HG03060 (cell line): Measurements from ENCODE around the gene AKAP13.
"Not testable (repeated sequence)": the region's sequence is repeated elsewhere in the genome, so short reads cannot be mapped to it uniquely, and the experiment has no call there.

Experiments
- ATAC-seq: cut with Tn5 transposase; IDR thresholded peaks from one replicate; pipeline ENCODE4 v1.9.1; 2021; ENCODE audit warnings: low read depth, moderate number of reproducible peaks; ENCODE audit not compliant: unreplicated experiment

The AKAP13 gene

DNA sequence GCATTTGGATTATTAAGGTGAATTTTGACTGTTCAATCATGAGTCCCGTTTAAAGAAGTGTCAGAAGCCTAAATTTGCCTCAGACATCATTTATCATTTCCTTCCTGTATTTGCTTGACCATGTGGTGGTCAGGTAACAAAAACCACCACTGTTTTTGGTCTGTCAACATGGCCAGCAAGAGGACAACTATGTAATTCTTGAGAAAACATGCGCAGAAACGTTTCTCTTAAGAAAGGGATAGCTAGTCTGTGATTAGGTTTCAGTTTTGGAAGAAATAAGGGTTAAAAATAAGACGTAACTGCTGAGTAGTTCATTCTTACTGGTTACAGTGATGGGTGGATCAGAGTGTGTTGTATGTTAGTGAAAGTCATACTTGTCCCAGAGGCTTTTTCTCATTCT lies 204.5 kb downstream of the AKAP13 start:
- ATAC-seq, result no peak

DNA sequence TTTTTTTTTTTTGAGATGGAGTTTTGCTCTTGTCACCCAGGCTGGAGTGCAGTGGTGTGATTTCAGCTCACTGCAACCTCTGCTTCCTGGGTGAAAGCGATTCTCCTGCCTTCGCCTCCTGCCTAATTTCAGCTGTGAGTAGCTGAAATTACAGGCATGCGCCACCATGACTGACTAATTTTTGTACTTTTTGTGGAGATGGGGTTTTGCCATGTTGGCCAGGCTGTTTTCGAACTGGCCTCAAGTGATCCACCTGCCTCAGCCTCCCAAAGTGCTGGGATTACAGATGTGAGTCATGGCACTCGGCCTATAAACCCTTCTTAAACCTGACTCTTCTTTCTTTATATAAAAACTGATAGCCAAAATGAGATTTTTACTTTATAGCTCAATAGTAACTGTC lies 205.8 kb downstream of the AKAP13 start:
- ATAC-seq, result not testable (repeated sequence)

DNA sequence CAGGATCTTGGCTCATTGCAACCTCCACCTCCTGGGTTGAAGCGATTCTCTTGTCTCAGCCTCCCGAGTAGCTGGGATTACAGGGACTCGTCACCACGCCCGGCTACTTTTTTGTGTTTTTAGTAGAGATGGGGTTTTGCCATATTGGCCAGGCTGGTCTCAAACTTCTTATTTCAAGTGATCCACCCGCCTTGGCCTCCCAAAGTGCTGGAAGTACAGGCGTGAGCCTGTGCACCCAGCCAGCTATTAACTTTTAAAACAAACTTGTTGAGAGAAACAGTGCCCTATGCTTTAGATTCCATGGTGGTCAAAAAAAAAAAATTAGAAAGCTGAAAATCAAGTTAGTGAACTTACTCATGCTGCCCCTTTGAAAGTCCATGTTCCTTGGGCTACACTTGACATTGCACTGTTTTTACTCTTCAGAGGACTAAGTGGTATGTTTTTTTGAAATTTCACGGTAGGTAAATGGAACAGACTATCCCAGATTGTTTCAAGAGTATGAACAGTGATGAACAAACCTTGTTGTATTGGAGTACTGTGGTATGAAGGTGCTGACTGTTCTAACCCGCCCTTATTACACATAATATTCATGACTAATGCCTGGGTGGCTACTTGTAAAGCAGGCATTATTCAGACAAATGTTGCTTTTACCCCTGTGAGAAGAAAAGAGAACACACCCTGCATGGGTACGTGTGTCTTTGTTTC lies 207.5 kb downstream of the AKAP13 start:
- no peak for ATAC-seq

DNA sequence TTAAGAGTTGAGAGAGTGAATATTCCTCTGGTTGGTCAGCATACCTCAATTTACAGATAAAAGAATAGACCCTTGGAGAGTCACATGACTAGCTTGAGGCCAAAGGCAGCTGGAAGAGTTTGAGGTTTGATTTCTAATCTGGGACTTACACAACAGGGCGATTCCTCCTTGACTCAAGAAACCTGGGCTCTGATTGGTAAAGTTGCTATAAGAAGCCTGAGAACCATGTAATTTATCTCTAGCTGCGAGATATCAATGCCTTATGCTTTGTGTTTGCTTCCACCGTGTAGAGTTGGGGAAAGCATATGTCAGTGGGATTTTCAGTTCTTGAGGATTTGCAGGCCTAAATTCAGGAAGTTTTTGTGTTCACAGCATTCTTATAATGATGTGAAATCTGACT lies 208.3 kb downstream of the AKAP13 start:
- ATAC-seq, result no peak

DNA sequence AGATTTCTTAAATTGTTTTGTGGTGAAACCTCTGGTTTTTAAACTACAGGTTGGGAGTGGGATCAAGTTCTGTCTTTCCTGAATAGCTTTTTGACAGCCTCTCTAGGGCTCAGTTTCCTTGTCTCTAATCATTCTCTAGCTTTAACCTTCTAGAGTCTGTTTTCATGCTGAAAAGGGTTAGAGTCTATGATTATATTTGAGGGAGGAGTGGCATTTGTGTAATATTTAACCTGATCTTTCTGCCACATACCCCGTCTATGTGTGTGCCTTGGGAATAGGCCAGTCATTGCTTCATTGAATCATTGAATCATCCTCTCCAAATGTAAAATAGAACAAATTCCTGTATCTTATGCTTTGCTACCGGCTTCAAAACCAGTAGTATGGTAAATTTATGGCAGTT lies 209.4 kb downstream of the AKAP13 start:
- no peak for ATAC-seq

DNA sequence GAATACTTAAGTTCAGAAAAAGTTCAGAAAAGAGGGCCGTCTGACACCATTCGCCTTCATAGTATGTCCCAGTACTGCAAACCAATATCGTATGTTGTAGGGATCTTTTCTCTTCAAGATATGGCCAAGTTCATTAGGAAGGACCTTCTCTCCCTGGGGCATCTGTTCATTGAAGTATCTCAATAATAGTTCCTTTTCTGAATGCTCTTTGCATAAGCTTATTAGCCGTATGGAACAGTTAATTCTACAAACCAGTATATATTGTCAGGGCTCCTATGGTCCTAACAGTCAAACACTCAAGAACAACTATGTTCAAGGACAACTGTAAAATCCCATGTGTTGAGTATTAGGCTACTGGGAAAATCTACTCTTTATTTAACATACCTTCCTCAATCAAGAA lies 211.2 kb downstream of the AKAP13 start:
- no peak for ATAC-seq

DNA sequence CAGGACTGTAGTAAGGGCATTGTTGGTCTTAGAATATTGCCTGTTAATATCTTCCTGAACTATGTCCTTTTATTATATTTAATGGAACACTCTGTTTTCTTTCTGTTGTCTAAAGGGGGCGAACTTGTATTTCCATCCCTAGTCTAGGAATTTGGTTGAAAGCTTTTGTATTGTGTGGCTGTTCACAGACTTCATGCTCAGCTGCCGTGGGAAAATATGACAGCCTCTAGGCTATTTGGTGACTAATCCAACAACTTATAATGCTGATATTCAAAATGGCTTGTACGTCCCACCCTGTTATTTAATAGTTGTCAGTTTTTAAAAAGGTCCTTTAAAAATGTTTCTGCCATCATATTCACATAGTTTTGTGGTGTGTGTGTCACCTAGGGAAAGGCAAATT lies 211.7 kb downstream of the AKAP13 start:
- ATAC-seq, result no peak

DNA sequence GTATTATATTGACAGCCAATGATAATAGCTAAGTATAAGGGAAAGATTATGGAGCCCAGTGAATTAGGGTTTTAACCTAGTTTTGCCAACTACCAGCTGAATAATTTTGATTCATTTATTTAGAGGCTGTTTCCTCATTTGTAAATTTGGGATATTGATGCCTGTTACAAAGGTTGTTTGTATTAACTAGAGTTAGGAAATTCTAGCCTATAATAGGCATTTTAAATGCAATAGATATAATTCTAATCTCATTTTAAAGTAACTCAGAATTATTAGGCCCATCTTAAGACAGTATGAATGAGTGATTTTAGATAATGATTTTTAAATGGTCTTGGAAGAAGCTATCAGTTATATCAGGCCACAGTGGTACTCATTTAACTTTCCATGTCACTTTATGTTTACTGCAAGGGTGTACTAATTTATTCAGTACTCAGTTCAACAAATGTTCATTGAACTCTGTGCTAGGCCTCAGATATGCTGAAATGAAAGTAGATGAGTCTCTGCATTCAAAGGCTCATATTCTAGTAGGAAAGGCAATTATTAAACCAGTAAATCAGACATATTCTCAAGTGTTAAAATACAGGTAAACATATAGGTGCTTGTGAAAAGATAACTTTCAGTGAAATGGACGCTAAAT lies 213.5 kb downstream of the AKAP13 start:
- no peak for ATAC-seq

DNA sequence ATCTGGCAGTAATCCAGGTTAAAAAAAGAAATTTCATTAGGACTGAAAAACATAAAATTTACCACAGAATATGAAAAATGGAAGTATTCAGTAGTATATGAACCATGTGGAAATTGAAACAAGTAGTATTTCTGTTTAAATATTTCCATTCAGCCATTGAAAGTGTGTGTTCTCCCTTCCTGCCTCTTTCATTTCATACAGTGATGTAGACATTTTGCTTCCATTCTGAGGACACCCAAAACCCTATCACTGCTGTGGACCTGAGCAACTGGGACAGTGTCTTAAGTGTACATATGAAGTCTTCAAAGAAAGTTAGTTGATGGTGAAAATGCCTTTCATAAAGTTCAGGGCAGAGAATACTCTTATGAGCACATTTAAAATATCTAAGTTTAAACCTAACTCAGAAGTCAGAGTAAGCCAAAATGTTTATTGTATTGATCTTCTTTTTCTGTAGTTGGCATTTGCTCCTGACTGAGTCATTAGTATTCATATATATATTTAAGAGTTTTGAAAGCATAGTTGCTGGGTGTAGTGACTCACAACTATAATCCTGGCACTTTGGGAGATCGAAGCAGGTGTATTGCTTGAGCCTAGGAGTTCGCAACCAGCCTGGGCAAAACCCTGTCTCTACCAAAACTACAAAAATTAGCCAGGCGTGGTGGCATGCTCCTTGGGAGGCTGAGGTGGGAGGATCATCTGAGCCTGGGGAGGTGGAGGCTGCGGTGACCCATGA lies 215.6 kb downstream of the AKAP13 start:
- no peak for ATAC-seq

DNA sequence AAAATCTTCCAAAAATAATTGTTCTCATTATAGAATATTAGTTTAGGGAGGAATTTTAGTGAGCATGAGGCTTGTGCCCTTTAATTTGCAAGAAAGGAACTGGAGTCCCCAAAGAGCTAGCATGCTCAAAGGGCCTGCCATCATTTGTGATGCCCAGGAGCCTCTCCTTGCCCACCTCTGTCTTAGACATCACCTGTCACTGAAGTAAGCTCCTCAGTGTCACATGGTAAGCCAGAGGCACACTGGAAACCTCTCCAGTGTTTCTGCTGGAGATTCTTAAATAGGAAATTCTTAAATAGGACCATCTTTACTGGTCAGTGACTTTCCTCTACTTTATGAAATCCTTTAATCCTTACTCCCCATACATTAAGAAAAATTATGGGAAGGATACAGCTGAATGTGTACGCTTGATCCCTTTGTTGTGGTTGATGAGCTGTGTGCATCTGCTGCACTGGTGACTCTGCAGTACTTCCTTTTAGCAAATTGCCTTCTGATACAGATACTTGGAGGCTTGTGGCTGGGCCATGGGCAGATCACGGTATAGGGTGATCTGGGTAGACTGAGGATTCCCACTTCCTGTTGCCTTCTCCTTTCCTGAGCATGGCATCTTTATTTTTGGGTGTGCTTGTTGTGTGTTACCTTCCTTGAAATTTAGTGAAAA lies 216.9 kb downstream of the AKAP13 start:
- ATAC-seq, result no peak

DNA sequence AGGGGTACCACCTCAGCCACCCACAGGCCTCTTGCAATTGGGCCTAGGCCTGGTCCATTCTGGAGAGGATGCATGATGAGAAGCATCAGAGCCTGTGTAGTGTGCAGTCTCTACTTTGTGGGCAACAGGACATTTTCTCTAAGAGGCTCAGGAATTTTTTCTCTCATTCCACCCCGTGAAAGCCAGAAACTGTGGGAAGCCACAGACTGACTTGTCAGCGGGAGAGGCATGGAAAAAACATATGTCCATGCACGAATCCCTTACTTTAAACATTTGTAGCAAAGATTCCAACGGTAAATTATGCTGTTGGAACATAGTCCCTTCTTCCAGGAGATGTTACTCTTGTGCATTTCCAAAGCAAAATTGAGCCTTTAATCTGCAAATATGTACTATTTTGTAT lies 217.8 kb downstream of the AKAP13 start:
- no peak for ATAC-seq

DNA sequence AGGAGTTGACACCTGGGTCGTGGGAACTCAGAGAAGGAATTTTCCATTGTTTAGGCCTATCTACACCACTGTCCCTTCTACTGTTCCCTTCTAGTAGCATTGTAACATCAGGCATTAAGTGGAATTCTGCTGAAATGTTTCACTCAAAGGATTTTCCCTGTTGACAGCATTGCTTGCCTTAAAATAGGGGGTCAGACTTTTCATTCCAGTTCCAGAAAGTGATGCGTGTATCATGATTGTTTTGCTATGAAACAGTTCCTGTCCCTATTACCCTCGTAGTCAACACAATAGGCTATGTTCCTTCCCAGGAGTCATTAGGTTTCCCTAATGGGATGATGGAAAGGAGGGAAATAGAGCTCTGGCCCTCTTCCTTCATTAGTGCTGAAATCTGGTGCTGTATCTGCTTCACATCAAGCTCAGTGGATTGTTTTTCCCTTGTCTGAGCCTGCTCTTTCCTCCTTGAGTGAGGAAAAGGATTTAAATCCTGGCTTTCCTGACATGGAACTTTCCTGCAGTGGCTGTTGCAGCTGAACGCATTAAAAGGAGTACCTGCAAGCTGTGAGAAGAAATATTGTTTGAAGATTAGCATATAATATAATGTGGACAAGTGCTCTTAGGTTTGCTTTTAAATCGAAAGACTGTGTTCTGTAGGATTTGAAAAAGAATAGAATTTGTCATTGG lies 218.5 kb downstream of the AKAP13 start:
- ATAC-seq, result no peak

DNA sequence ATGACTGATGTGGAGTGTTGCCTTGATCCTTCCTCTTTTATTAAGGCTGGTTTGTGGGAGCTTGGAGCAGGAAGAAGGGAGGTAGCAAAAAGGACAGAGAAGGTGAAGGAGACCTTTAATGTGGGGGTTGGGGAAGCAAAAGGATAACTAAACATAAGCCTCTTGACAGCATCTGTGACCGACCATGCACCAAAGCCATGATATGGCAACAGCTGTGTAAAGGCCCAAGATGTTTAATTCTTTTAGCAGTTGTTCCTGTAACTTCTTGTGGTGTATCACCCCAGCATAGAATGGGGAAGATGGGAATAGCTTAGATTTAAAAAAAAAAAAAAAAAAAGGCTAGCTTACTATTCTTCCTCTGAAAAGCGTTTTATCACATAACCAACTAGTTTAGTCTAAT lies 219.6 kb downstream of the AKAP13 start:
- ATAC-seq, result no peak

DNA sequence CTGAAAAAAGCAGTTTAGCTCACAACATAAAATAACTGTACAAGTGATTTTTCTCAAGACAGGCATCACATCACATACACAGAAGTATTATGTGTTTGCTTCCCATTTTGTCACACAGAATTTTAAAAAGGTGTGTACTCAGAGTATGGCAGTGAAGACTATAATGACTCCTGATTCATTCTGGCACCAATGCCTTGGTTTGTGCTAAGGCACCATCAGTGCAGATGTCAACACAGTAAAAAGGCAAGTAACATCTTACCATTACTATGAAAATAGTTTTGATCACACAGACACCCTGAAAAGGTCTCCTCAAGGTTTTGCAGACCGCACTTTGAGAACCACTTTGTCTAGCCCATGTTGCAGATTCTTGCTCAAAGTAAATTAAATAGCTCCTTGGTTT lies 222.8 kb downstream of the AKAP13 start:
- no peak for ATAC-seq

DNA sequence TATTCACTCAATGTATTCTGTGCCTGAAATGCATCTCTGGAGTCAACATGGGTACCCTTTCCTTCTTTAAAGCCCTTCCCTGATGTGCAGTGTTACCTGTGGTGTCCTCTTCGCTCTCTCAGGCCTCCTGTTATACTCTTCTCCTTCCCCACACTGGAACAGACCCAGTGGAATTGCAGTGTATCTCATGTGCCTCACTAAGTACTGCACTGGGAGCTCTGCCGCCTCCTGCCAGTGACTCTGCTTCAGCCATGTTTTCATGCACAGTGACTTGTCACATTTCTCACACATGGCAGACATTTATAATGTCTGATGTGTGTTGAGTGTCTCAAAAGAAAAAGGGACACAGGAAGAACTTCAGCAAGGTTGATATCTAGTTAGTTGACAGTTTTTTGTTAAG lies 223.3 kb downstream of the AKAP13 start:
- ATAC-seq, result no peak

DNA sequence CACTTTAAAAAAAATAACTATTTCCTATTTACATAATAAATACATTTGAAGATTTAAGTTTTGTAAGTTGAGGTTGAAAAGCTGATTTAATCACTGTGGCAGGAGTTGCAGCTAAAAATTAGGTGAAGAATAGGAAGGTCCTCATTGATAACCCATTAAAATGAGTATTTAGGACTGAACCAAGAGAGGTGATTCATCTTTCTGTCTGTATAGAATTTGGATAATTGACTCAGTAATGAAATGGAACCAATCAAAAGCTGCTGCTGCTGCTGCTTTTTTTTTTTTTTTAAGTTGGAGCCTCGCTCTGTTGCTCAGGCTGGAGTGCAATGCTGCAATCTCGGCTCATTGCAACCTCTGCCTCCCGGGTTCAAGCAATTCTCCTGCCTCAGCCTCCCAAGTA lies 223.8 kb downstream of the AKAP13 start:
- ATAC-seq, result no peak

DNA sequence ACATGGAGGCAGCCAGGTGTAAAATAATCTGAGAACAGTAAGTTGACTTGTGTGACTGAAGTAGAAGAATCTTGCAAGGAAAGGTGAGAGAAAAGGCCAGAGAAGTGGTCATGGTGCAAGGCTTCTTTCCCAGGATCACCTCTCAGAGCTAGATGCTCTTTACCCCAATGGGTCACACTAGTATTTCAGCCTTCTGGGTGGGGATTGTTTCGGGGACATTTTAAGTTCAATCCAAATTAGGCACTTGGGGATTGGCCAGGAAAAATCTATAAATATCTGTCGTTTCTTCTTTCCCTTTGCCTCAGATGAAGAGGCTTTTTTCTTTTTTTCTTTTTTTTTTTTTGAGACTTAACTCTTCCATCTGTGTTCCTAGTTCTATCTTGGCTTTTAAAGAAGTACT lies 226.3 kb downstream of the AKAP13 start:
- no peak for ATAC-seq

DNA sequence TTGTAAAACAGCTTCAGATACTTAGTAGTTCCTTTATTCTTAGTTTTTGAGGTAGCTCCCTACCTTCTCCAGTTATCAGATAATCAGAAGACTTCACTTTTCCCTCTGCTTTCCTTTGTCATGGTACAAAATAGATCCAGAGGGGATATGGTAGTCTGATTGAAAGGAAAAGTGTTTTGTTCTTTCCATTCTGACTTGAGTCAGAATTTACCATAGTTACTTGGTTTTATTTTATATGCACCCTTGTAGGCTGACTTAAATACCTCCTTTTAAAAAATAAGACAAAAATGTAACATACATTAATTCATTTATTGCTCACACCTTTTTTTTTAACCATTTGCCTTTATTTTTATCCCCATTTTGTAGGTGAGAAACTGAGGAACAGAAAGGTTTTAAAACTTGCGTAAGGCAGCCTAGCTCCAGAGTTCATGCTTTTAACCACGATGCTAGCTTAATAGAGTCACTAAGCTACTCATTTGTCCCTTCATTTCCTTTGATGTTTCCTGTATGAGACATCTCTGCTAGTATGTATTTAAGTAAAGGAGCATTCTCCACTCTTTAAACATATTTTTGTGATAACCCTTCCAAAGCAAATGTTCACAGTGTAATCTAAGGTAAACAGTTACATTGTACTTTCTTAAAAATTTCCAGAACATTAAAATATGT lies 226.9 kb downstream of the AKAP13 start:
- no peak for ATAC-seq

DNA sequence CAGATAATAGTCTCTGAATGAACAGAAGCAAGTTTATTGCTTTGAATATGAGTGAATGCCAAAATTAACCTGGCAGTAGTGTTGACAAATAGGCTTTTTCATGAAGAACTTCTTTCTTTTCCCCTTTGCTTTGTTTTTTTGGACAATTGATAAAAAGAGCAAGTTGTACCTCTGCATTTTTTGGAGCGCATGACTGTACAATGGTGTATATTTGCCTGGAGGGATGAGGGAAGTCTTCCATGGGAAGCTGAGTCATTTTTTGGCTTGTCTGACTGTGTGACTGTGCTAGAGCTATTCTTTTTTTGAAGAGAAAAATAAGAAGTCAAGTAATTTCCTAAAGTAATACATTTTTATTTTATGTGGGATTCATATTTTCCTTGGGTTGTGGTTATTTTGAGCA lies 227.4 kb downstream of the AKAP13 start:
- no peak for ATAC-seq

DNA sequence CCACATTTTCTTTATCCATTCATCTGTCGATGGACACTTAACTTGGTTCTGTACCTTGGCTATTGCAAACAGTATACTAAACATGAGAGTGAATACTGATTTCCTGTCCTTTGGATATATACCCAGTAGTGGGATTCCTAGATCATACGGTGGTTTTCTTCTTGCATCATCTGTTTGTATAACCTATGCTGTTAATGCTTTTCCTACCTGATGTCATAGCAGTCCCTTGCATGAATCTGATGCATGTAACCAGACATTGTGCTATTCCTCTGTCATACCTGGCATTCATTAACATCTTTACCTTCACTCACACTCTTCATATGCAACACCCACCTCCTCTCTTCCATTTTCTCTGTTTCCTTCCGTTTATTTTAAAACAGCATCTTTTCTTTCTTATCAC lies 229.1 kb downstream of the AKAP13 start:
- ATAC-seq, result no peak
